A549 (cell line): ENCODE measurements around the gene ARMH1. TPM values are rescaled to one million over a fixed set of nuclear protein-coding genes. Genes with fewer than 3 reads are reported as not detected.

ENCODE experiments used
- ATAC-seq, 2 experiments: fragments of 200-7000 bp in 1 of 2; fragments of >200 bp in 1 of 2; cut with Nextera tagmentation in 1 of 2; cut with Tn5 transposase in 1 of 2; 3 replicates each; pipeline versions ENCODE4 v1.8.0 to v1.9.1; 2018 to 2020; ENCODE audit warnings: mild to moderate bottlenecking in 1 of 2, moderate library complexity in 1 of 2
- CTCF ChIA-PET: fragments of 300-600 bp; sonication (Branson Sonifier 250); formaldehyde crosslinking; extraction: SDS; loops from one replicate; lab custom pipeline; 2021; ENCODE audit warnings: antibody characterized with exemption, inconsistent platforms; lab: Yijun Ruan, JAX
- POLR2A ChIA-PET: fragments of 350-600 bp; formaldehyde crosslinking; extraction: SDS; loops from one replicate; lab custom pipeline; 2021; ENCODE audit warnings: antibody characterized with exemption, inconsistent platforms; lab: Yijun Ruan, JAX
- DNase-seq, 2 experiments: peaks; one replicate each; pipeline versions ENCODE4 v3.0.0 to v3.0.0-alpha.2; 2011 to 2016; ENCODE audit warnings: low read depth in 1 of 2, low spot score in 1 of 2
- FAIRE-seq: peaks from 2 replicates; lab custom pipeline; 2011; peaks lifted over from hg19 to GRCh38; lab: Jason Lieb, UNC
- H3K27ac ChIP-seq, 2 experiments: fragments of >200 bp; sonication (Bioruptor Twin); formaldehyde crosslinking; 3 replicates each; pipeline ENCODE4 v1.5.1; 2016 to 2017
- H3K4me1 ChIP-seq: fragments of >200 bp; sonication (Bioruptor Twin); formaldehyde crosslinking; 3 replicates; pipeline ENCODE4 v1.6.1; 2016
- H3K4me2 ChIP-seq: fragments of >200 bp; sonication (Bioruptor Twin); formaldehyde crosslinking; 3 replicates; pipeline ENCODE4 v1.6.1; 2016
- H3K4me3 ChIP-seq: fragments of >200 bp; sonication (Bioruptor Twin); formaldehyde crosslinking; 3 replicates; pipeline ENCODE4 v1.5.1; 2016
- H3K9me3 ChIP-seq: fragments of >200 bp; sonication (Bioruptor Twin); formaldehyde crosslinking; 3 replicates; pipeline ENCODE4 v1.6.1; 2016
- BHLHE40 ChIP-seq: IDR thresholded peaks from 2 replicates; pipeline ENCODE4 v1.6.1; 2012; ENCODE audit warnings: low read depth, low read length, inconsistent platforms
- CEBPB ChIP-seq, 2 experiments: fragments of >200 bp in 1 of 2; sonication (Bioruptor Twin) in 1 of 2; formaldehyde crosslinking in 1 of 2; IDR thresholded peaks; 2 replicates each; pipeline ENCODE4 v1.6.1; 2012 to 2016
- CHD4 ChIP-seq: fragments of 200-600 bp; sonication (generic); IDR thresholded peaks from 2 replicates; pipeline ENCODE4 v1.6.1; 2016; ENCODE audit warnings: antibody characterized with exemption, mild to moderate bottlenecking, borderline replicate concordance
- EHF ChIP-seq: fragments of 250-450 bp; sonication (Bioruptor Pico); IDR thresholded peaks from 2 replicates; pipeline ENCODE4 v1.5.0; 2020; ENCODE audit warnings: mild to moderate bottlenecking
- EHMT2 ChIP-seq: fragments of 200-600 bp; sonication (generic); IDR thresholded peaks from 2 replicates; pipeline ENCODE4 v1.6.1; 2016; ENCODE audit warnings: antibody characterized with exemption, low read depth, mild to moderate bottlenecking, moderate library complexity
- EP300 ChIP-seq, 2 experiments: fragments of >200 bp; sonication (Bioruptor Twin); formaldehyde crosslinking; IDR thresholded peaks; 2 replicates in 1 of 2; 3 replicates in 1 of 2; pipeline ENCODE4 v1.6.1; 2016 to 2017
- ESRRA ChIP-seq: fragments of 150-350 bp; IDR thresholded peaks from 2 replicates; pipeline ENCODE4 v1.6.1; 2014; ENCODE audit warnings: mild to moderate bottlenecking, low read length, borderline replicate concordance
- FOSL2 ChIP-seq, 2 experiments: fragments of 450-650 bp in 1 of 2; fragments of >200 bp in 1 of 2; sonication (Bioruptor Twin) in 1 of 2; formaldehyde crosslinking; IDR thresholded peaks; 2 replicates each; pipeline versions ENCODE4 v1.5.0 to v1.6.1; 2016 to 2020; ENCODE audit warnings: mild to moderate bottlenecking in 1 of 2, moderate library complexity in 1 of 2
- FOXS1 ChIP-seq: fragments of 250-450 bp; sonication (Bioruptor Pico); IDR thresholded peaks from 2 replicates; pipeline ENCODE4 v1.5.0; 2020; ENCODE audit warnings: mild to moderate bottlenecking, moderate library complexity
- GATA3 ChIP-seq: IDR thresholded peaks from 2 replicates; pipeline ENCODE4 v1.6.1; 2012; ENCODE audit warnings: borderline replicate concordance
- HOXB13 ChIP-seq: fragments of 250-450 bp; sonication (Bioruptor Pico); IDR thresholded peaks from 2 replicates; pipeline ENCODE4 v1.5.0; 2020; ENCODE audit warnings: low read depth, mild to moderate bottlenecking, moderate library complexity
- JUN ChIP-seq, 2 experiments: fragments of >200 bp; sonication (Bioruptor Twin); formaldehyde crosslinking; IDR thresholded peaks; 2 replicates in 1 of 2; 3 replicates in 1 of 2; pipeline ENCODE4 v1.6.1; 2016 to 2017
- KDM1A ChIP-seq: fragments of 200-600 bp; sonication (generic); IDR thresholded peaks from 2 replicates; pipeline ENCODE4 v1.6.1; 2016; ENCODE audit warnings: low read depth, mild to moderate bottlenecking
- MAFK ChIP-seq: fragments of 450-650 bp; IDR thresholded peaks from 2 replicates; pipeline ENCODE4 v1.6.1; 2014; ENCODE audit not compliant: partially characterized antibody
- NFE2L2 ChIP-seq: fragments of 150-350 bp; conservative IDR thresholded peaks from 2 replicates; pipeline ENCODE4 v1.6.1; 2014; ENCODE audit warnings: low read length
- NPAS2 ChIP-seq: fragments of 250-450 bp; sonication (Bioruptor Pico); IDR thresholded peaks from 2 replicates; pipeline ENCODE4 v1.8.0; 2022; ENCODE audit warnings: mild to moderate bottlenecking, moderate library complexity, borderline replicate concordance
- POLR2AphosphoS2 ChIP-seq: conservative IDR thresholded peaks from 2 replicates; pipeline ENCODE4 v1.6.1; 2012; ENCODE audit warnings: low read length, improper control_type of control experiment, inconsistent platforms
- RAD21 ChIP-seq, 2 experiments: fragments of >200 bp in 1 of 2; sonication (Bioruptor Twin) in 1 of 2; formaldehyde crosslinking in 1 of 2; IDR thresholded peaks in 1 of 2; conservative IDR thresholded peaks in 1 of 2; 2 replicates in 1 of 2; 3 replicates in 1 of 2; pipeline ENCODE4 v1.6.1; 2012 to 2018; ENCODE audit warnings: inconsistent platforms in 1 of 2
- RARB ChIP-seq: fragments of 250-450 bp; sonication (Bioruptor Pico); IDR thresholded peaks from 2 replicates; pipeline ENCODE4 v1.8.0; 2021; ENCODE audit warnings: mild to moderate bottlenecking, moderate library complexity
- RCOR1 ChIP-seq: fragments of 150-350 bp; IDR thresholded peaks from 2 replicates; pipeline ENCODE4 v1.6.1; 2014; ENCODE audit warnings: antibody characterized with exemption, low read length, low read depth
- SMC3 ChIP-seq: fragments of >200 bp; sonication (Bioruptor Twin); formaldehyde crosslinking; IDR thresholded peaks from 3 replicates; pipeline ENCODE4 v1.6.1; 2018; ENCODE audit warnings: inconsistent platforms
- SREBF2 ChIP-seq: fragments of 450-650 bp; IDR thresholded peaks from 2 replicates; pipeline ENCODE4 v1.6.1; 2014; ENCODE audit warnings: mild to moderate bottlenecking, moderate library complexity
- ZNF302 ChIP-seq: fragments of 250-450 bp; sonication (Bioruptor Pico); IDR thresholded peaks from 2 replicates; pipeline ENCODE4 v1.9.0; 2021; ENCODE audit warnings: inconsistent platforms, mild to moderate bottlenecking, moderate library complexity
- WGBS: methylation state at CpG from one replicate; pipeline ENCODE4 v1.1.6; 2017; ENCODE audit errors: missing lambda C conversion rate; 5-methylcytosine and 5-hydroxymethylcytosine counted together
- polyA plus RNA-seq, 4 experiments: library from polyadenylated mRNA; depleted of rRNA in 3 of 4; stranded (reverse); fragments of >200 nt; fragmentation: RNase III in 1 of 4; extraction: RNeasy Plus Mini Kit Qiagen cat#74134 plus additional on column Dnase treatment in 1 of 4; gene quantifications; 2 replicates in 3 of 4; 3 replicates in 1 of 4; pipeline ENCODE4 v1.2.3, GENCODE V29; 2011 to 2017
- TF ChIP-seq, protein P1 (sequence below): fragments of 150-350 bp; IDR thresholded peaks from 2 replicates; pipeline ENCODE4 v1.6.1; 2014; ENCODE audit warnings: low read depth, mild to moderate bottlenecking, low read length
- TF ChIP-seq, protein P2 (sequence below): IDR thresholded peaks from 2 replicates; pipeline ENCODE4 v1.6.1; 2012
- TF ChIP-seq, protein P3 (sequence below): IDR thresholded peaks from 2 replicates; pipeline ENCODE4 v1.6.1; 2012; ENCODE audit warnings: low read depth, borderline replicate concordance

ARMH1 gene
- polyA plus RNA-seq, 2 of the 4 experiments (the other 2 are of a cell fraction), result 2.4 to 2.7 TPM

GRCh38 chr1:44642925-44643324, 31.6 kb upstream of the ARMH1 start:
- WGBS, result 86% methylated on average over 2 of the region's 3 CpGs
- ChIA-PET CTCF (interaction anchor here (1.3 to 14.6 kb wide), 4 partner anchors 8 to 426 kb away, joined by 4 to 119 read pairs (median 6); no protein-coding TSS in a partner anchor), POLR2A (interaction anchor here (2.3 kb wide), 1 partner anchor 10 kb away, joined by 19 read pairs; no protein-coding TSS in a partner anchor)
- H3K4me3 ChIP-seq, result no peak overlapping the region
- H3K9me3 ChIP-seq, result no peaks in the 10 kb centered on the region
- DNase-seq (no peak), FAIRE-seq (no peak), ATAC-seq (no peak)
- no peak overlapping the region for H3K27ac ChIP-seq
- TF ChIP-seq GATA3 (no peak), NFE2L2 (no peak), ZNF302 (no peak), RCOR1 (no peak), SREBF2 (no peak), EHMT2 (no peak), SMC3 (no peak), FOXS1 (CRISPR knock-in tag) (no peak), RARB (CRISPR knock-in tag) (no peak), RAD21 (conservative IDR thresholded peaks at IDR 0.05 in 1 of 2, IDR thresholded peaks at IDR 0.05 in 1 of 2) (no peak), MAFK (no peak), HOXB13 (CRISPR knock-in tag) (no peak), NPAS2 (CRISPR knock-in tag) (no peak), CHD4 (no peak), FOSL2 (IDR thresholded peaks at IDR 0.05) (no peak), FOSL2 (CRISPR knock-in tag; IDR thresholded peaks at IDR 0.05) (no peak), EHF (CRISPR knock-in tag) (no peak)
- TF ChIP-seq, protein P1, sequence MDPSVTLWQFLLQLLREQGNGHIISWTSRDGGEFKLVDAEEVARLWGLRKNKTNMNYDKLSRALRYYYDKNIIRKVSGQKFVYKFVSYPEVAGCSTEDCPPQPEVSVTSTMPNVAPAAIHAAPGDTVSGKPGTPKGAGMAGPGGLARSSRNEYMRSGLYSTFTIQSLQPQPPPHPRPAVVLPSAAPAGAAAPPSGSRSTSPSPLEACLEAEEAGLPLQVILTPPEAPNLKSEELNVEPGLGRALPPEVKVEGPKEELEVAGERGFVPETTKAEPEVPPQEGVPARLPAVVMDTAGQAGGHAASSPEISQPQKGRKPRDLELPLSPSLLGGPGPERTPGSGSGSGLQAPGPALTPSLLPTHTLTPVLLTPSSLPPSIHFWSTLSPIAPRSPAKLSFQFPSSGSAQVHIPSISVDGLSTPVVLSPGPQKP, result no peak
- TF ChIP-seq, protein P2, sequence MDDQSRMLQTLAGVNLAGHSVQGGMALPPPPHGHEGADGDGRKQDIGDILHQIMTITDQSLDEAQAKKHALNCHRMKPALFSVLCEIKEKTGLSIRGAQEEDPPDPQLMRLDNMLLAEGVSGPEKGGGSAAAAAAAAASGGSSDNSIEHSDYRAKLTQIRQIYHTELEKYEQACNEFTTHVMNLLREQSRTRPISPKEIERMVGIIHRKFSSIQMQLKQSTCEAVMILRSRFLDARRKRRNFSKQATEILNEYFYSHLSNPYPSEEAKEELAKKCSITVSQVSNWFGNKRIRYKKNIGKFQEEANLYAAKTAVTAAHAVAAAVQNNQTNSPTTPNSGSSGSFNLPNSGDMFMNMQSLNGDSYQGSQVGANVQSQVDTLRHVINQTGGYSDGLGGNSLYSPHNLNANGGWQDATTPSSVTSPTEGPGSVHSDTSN, result no peak
- H3K4me2 ChIP-seq, result no peak overlapping the region
- no peaks in the 10 kb centered on the region for H3K4me1 ChIP-seq

DNA sequence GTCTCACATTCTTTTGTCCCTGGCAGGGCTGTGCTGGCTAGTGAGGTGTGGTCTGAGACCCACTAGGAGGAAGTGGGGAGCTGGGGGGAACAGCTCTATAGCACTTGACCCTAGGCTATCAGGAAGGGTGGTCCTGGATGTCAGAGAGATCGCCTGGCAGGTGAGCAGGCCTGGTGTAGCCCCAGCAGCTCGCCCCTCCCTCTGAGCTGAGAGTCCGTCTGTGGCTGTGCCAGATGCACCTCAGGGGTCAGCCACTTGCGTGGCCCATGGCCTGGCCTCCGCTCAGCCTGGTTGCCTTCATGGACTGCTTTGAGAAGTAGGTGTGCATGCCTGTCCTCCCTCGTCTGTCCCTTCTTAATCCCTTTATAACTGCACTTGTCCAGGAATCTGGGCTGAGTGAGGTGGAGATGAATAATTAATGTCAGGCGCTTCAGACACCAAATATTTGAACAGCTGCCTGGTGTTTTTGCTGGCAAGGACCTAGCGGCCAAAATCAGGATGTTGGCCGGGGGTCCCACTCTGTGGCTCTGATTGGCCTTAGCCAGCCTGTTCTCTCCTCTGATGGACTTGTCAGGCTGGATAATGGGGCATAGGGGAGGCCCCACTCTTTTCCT, 30.7 kb upstream of the ARMH1 start:
- H3K4me3 ChIP-seq, result no peak overlapping the region
- no peak for DNase-seq
- no peaks in the 10 kb centered on the region for H3K9me3 ChIP-seq
- no peak overlapping the region for H3K27ac ChIP-seq
- no peaks in the 10 kb centered on the region for H3K4me1 ChIP-seq
- TF ChIP-seq POLR2AphosphoS2 (no peak), CEBPB (IDR thresholded peaks at IDR 0.05) (no peak)
- WGBS, result 93% methylated on average over 7 of the region's 9 CpGs
- POLR2A ChIA-PET, result no interaction called here
- H3K4me2 ChIP-seq, result no peak overlapping the region
- ATAC-seq, result no peak
- CTCF ChIA-PET, result interaction anchor here (1.3 to 14.6 kb wide), 2 partner anchors 7 to 36 kb away, joined by 4 to 119 read pairs; no protein-coding TSS in a partner anchor
- no peak for FAIRE-seq

DNA sequence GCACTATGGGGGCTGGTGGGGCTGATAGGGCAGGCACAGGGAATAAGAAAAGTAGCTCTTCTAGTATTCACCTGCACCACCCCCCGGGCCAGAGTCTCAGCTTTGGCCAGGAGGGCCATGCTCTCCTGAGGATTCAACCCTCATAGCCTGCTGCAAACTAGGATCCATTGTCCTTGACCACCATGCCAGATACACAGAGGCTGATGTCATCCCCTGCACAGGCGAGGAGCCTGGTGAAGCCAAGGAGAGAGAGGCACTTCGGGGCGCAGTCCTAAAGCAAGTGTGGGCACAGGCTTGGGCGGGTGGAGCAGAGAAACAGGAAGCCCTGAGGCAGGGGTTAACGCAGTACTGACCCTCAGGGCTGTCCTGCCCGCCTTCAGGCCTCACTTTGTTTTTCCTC, 29.7 kb upstream of the ARMH1 start:
- Histone ChIP-seq H3K4me2 (no peak overlapping the region), H3K4me3 (no peak overlapping the region), H3K9me3 (no peaks in the 10 kb centered on the region), H3K4me1 (no peaks in the 10 kb centered on the region), H3K27ac (no peak overlapping the region)
- POLR2A ChIA-PET, result no interaction called here
- no peak for ATAC-seq
- DNase-seq, result no peak
- 93% methylated on average over 7 of the region's 7 CpGs for WGBS
- FAIRE-seq, result no peak
- TF ChIP-seq EP300 (IDR thresholded peaks at IDR 0.05) (no peak), BHLHE40 (no peak), ESRRA (no peak), JUN (IDR thresholded peaks at IDR 0.05) (no peak), NPAS2 (CRISPR knock-in tag) (no peak), KDM1A (no peak), RCOR1 (no peak)
- TF ChIP-seq, protein P3, sequence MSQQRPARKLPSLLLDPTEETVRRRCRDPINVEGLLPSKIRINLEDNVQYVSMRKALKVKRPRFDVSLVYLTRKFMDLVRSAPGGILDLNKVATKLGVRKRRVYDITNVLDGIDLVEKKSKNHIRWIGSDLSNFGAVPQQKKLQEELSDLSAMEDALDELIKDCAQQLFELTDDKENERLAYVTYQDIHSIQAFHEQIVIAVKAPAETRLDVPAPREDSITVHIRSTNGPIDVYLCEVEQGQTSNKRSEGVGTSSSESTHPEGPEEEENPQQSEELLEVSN, result no peak
- CTCF ChIA-PET, result interaction anchor here (14.6 kb wide), 1 partner anchor 6 kb away, joined by 119 read pairs; no protein-coding TSS in a partner anchor
